ENCODE data around the gene ARL5C.

The ARL5C gene

GRCh38 chr17:39165841-39166349 lies at the start of gene ARL5C:
Gene ARL5C (minus strand): TSS chr17:39166161. CDS start chr17:39165760, 401 bp downstream.
- Histone ChIP-seq H3K79me2 (ENCODE audit: insufficient read depth, low read length) (no peaks in the 10 kb centered on the region), H3K27ac (ENCODE audit: low read depth, low read length) (no peak within 1 kb of the TSS), H3K27me3 (ENCODE audit: low read length) (no peaks in the 10 kb centered on the region), H4K20me1 (ENCODE audit: low read depth, low read length) (no peaks in the 10 kb centered on the region), H3K9ac (ENCODE audit: low read length) (no peak within 1 kb of the TSS), H3K9me2 (replicated peaks; ENCODE audit: insufficient read depth, low read length) (no peaks in the 10 kb centered on the region), H3K4me3 (ENCODE audit: insufficient read depth, low read length, poor library complexity, severe bottlenecking) (no peak within 1 kb of the TSS), H3K4me2 (ENCODE audit: low read depth, low read length, poor library complexity, severe bottlenecking) (no peak within 1 kb of the TSS), H3K9me3 (ENCODE audit: insufficient read depth, low read length) (no peaks in the 10 kb centered on the region), H2AFZ (ENCODE audit: low read depth, low read length, severe bottlenecking) (no peak within 1 kb of the TSS), H3K36me3 (ENCODE audit: low read length) (no peaks in the 10 kb centered on the region), H3F3A (ENCODE audit: insufficient read depth) (no peaks in the 10 kb centered on the region)
- TF ChIP-seq CTCF (IDR thresholded peaks at IDR 0.05; ENCODE audit: insufficient read depth, low read length, poor library complexity, severe bottlenecking) (no peak), EZH2phosphoT487 (conservative IDR thresholded peaks at IDR 0.05; ENCODE audit: low read length) (no peak)

GRCh38 chr17:39213852-39214251 lies 47.9 kb upstream of the ARL5C start:
- H3K9ac ChIP-seq (ENCODE audit: low read length), result no peak overlapping the region
- no peaks in the 10 kb centered on the region for H3K9me2 ChIP-seq (replicated peaks; ENCODE audit: insufficient read depth, low read length)
- no peaks in the 10 kb centered on the region for H4K20me1 ChIP-seq (ENCODE audit: low read depth, low read length)
- no peak overlapping the region for H2AFZ ChIP-seq (ENCODE audit: low read depth, low read length, severe bottlenecking)
- no peak overlapping the region for H3K27ac ChIP-seq (ENCODE audit: low read depth, low read length)
- no peaks in the 10 kb centered on the region for H3K79me2 ChIP-seq (ENCODE audit: insufficient read depth, low read length)
- TF ChIP-seq CTCF (IDR thresholded peaks at IDR 0.05; ENCODE audit: insufficient read depth, low read length, poor library complexity, severe bottlenecking), result no peak
- no peak for TF ChIP-seq EZH2phosphoT487 (conservative IDR thresholded peaks at IDR 0.05; ENCODE audit: low read length)
- no peaks in the 10 kb centered on the region for H3K36me3 ChIP-seq (ENCODE audit: low read length)
- H3F3A ChIP-seq (ENCODE audit: insufficient read depth), result no peaks in the 10 kb centered on the region
- H3K4me3 ChIP-seq (ENCODE audit: insufficient read depth, low read length, poor library complexity, severe bottlenecking), result no peak overlapping the region
- no peaks in the 10 kb centered on the region for H3K27me3 ChIP-seq (ENCODE audit: low read length)
- no peaks in the 10 kb centered on the region for H3K9me3 ChIP-seq (ENCODE audit: insufficient read depth, low read length)
- no peak overlapping the region for H3K4me2 ChIP-seq (ENCODE audit: low read depth, low read length, poor library complexity, severe bottlenecking)

- no peaks in the 10 kb centered on the region for H3K9me2 ChIP-seq (replicated peaks; ENCODE audit: insufficient read depth, low read length)
- no peak overlapping the region for H3K9ac ChIP-seq (ENCODE audit: low read length)
- H3F3A ChIP-seq (ENCODE audit: insufficient read depth), result peaks cover 8% of the 10 kb centered on the region
- no peak overlapping the region for H3K4me3 ChIP-seq (ENCODE audit: insufficient read depth, low read length, poor library complexity, severe bottlenecking)
- no peak overlapping the region for H2AFZ ChIP-seq (ENCODE audit: low read depth, low read length, severe bottlenecking)
- H3K9me3 ChIP-seq (ENCODE audit: insufficient read depth, low read length), result no peaks in the 10 kb centered on the region
- H4K20me1 ChIP-seq (ENCODE audit: low read depth, low read length), result no peaks in the 10 kb centered on the region
- no peak overlapping the region for H3K4me2 ChIP-seq (ENCODE audit: low read depth, low read length, poor library complexity, severe bottlenecking)
- H3K36me3 ChIP-seq (ENCODE audit: low read length), result no peaks in the 10 kb centered on the region
- no peaks in the 10 kb centered on the region for H3K79me2 ChIP-seq (ENCODE audit: insufficient read depth, low read length)
- TF ChIP-seq CTCF (IDR thresholded peaks at IDR 0.05; ENCODE audit: insufficient read depth, low read length, poor library complexity, severe bottlenecking) (no peak), EZH2phosphoT487 (conservative IDR thresholded peaks at IDR 0.05; ENCODE audit: low read length) (no peak)
- H3K27me3 ChIP-seq (ENCODE audit: low read length), result no peaks in the 10 kb centered on the region
- H3K27ac ChIP-seq (ENCODE audit: low read depth, low read length), result no peak overlapping the region
Measured at GRCh38 chr17:39212841-39213480, 47.0 kb upstream of the ARL5C start.

All from SU-DHL-6 (cell line).